Mesenchymal stem cell (in vitro differentiated cells and primary cell): ENCODE data around the gene BAG5.

Source experiments
- DNase-seq: peaks from one replicate; pipeline ENCODE4 v3.0.0-alpha.2; 2013
- H2AFZ ChIP-seq: one replicate; pipeline ENCODE4 v1.6.1; 2013; ENCODE audit warnings: low read depth, mild to moderate bottlenecking, control low read depth, inconsistent platforms, low read length, moderate library complexity
- H2AK5ac ChIP-seq: 2 replicates; pipeline ENCODE4 v1.6.1; 2013; ENCODE audit warnings: low read length, moderate library complexity, mild to moderate bottlenecking, inconsistent platforms; ENCODE audit not compliant: severe bottlenecking
- H2BK120ac ChIP-seq: one replicate; pipeline ENCODE4 v1.6.1; 2013; ENCODE audit warnings: low read depth, mild to moderate bottlenecking, inconsistent platforms, low read length, moderate library complexity
- H2BK12ac ChIP-seq, 2 experiments: one replicate each; pipeline ENCODE4 v1.6.1; 2013; ENCODE audit warnings: inconsistent platforms in 2 of 2, low read length in 2 of 2, mild to moderate bottlenecking in 2 of 2, moderate library complexity in 2 of 2, control low read depth in 1 of 2
- H2BK15ac ChIP-seq: one replicate; pipeline ENCODE4 v1.6.1; 2013; ENCODE audit warnings: mild to moderate bottlenecking, low read depth, inconsistent platforms; ENCODE audit not compliant: poor library complexity, severe bottlenecking
- H2BK5ac ChIP-seq: 2 replicates; pipeline ENCODE4 v1.6.1; 2013; ENCODE audit warnings: low read depth, mild to moderate bottlenecking, low read length, control low read depth, inconsistent platforms; ENCODE audit not compliant: poor library complexity, severe bottlenecking
- H3K14ac ChIP-seq, 2 experiments: one replicate each; pipeline ENCODE4 v1.6.1; 2013; ENCODE audit warnings: inconsistent platforms in 2 of 2, low read length in 2 of 2, control low read depth in 1 of 2, mild to moderate bottlenecking in 1 of 2, moderate library complexity in 1 of 2
- H3K18ac ChIP-seq, 2 experiments: one replicate each; pipeline ENCODE4 v1.6.1; 2013; ENCODE audit warnings: inconsistent platforms in 2 of 2, low read length in 2 of 2, control low read depth in 1 of 2, low read depth in 1 of 2, mild to moderate bottlenecking in 1 of 2
- H3K23ac ChIP-seq, 2 experiments: one replicate each; pipeline ENCODE4 v1.6.1; 2013; ENCODE audit warnings: inconsistent platforms in 2 of 2, low read length in 2 of 2, mild to moderate bottlenecking in 2 of 2, moderate library complexity in 2 of 2, control low read depth in 1 of 2
- H3K27ac ChIP-seq: 2 replicates; pipeline ENCODE4 v1.5.1; 2013; ENCODE audit warnings: mild to moderate bottlenecking, moderate library complexity, low read length, control low read depth, inconsistent platforms; ENCODE audit not compliant: poor library complexity, severe bottlenecking
- H3K27me3 ChIP-seq, 2 experiments: 2 replicates each; pipeline versions ENCODE4 v1.6.1 to v1.7.0; 2013; ENCODE audit warnings: low read length in 2 of 2, mild to moderate bottlenecking in 2 of 2, moderate library complexity in 2 of 2, control low read depth in 1 of 2, inconsistent platforms in 1 of 2; ENCODE audit not compliant: control insufficient read depth in 1 of 2, insufficient read depth in 1 of 2
- H3K36me3 ChIP-seq, 2 experiments: 2 replicates each; pipeline versions ENCODE4 v1.6.1 to v1.7.0; 2013; ENCODE audit warnings: low read length in 2 of 2, control low read depth in 1 of 2, inconsistent platforms in 1 of 2, low read depth in 1 of 2, mild to moderate bottlenecking in 1 of 2; ENCODE audit not compliant: insufficient read depth in 2 of 2, control insufficient read depth in 1 of 2
- H3K4ac ChIP-seq, 2 experiments: one replicate each; pipeline ENCODE4 v1.6.1; 2013; ENCODE audit warnings: inconsistent platforms in 2 of 2, low read length in 2 of 2, mild to moderate bottlenecking in 2 of 2, moderate library complexity in 2 of 2, control low read depth in 1 of 2, low read depth in 1 of 2
- H3K4me1 ChIP-seq: 2 replicates; pipeline ENCODE4 v1.6.1; 2013; ENCODE audit warnings: low read depth, low read length, control low read depth; ENCODE audit not compliant: control insufficient read depth, insufficient read depth
- H3K4me2 ChIP-seq: 2 replicates; pipeline ENCODE4 v1.6.1; 2013; ENCODE audit warnings: low read length, mild to moderate bottlenecking, inconsistent platforms; ENCODE audit not compliant: poor library complexity, severe bottlenecking
- H3K4me3 ChIP-seq, 2 experiments: 2 replicates each; pipeline versions ENCODE4 v1.5.1 to v1.7.0; 2013; ENCODE audit warnings: low read length in 2 of 2, mild to moderate bottlenecking in 2 of 2, control low read depth in 1 of 2, low read depth in 1 of 2; ENCODE audit not compliant: insufficient read depth in 1 of 2
- H3K79me1 ChIP-seq: replicated peaks from 2 replicates; pipeline ENCODE4 v1.6.1; 2013; ENCODE audit warnings: mild to moderate bottlenecking, control low read depth, low read length, inconsistent platforms; ENCODE audit not compliant: poor library complexity, severe bottlenecking
- H3K9ac ChIP-seq: 2 replicates; pipeline ENCODE4 v1.7.0; 2013; ENCODE audit warnings: mild to moderate bottlenecking, low read length, moderate library complexity
- H3K9me3 ChIP-seq: 2 replicates; pipeline ENCODE4 v1.7.0; 2013; ENCODE audit warnings: mild to moderate bottlenecking, low read length; ENCODE audit not compliant: control insufficient read depth
- H4K8ac ChIP-seq: one replicate; pipeline ENCODE4 v1.6.1; 2013; ENCODE audit warnings: inconsistent platforms, mild to moderate bottlenecking, low read length, moderate library complexity
- H4K91ac ChIP-seq: one replicate; pipeline ENCODE4 v1.6.1; 2013; ENCODE audit warnings: mild to moderate bottlenecking, low read length, inconsistent platforms
- WGBS: methylation state at CpG from one replicate; pipeline ENCODE4 v1.1.7; 2013; ENCODE audit warnings: mixed read lengths; 5-methylcytosine and 5-hydroxymethylcytosine counted together

Gene BAG5

GRCh38 chr14:103531421-103532215 lies 30.8 kb downstream of the BAG5 start:
- Histone ChIP-seq H3K4ac (no peak overlapping the region), H3K27ac (no peak overlapping the region), H3K36me3 (peaks cover 18 to 65% of the 10 kb centered on the region in 2 experiments), H3K9me3 (no peaks in the 10 kb centered on the region), H2AFZ (no peak overlapping the region), H3K4me1 (peaks cover 49% of the 10 kb centered on the region), H3K9ac (no peak overlapping the region), H3K23ac (no peak overlapping the region), H3K14ac (no peak overlapping the region), H3K4me3 (no peak overlapping the region), H2BK15ac (no peak overlapping the region), H3K4me2 (no peak overlapping the region), H4K8ac (no peak overlapping the region), H2BK120ac (no peak overlapping the region), H3K18ac (no peak overlapping the region), H2AK5ac (no peak overlapping the region), H4K91ac (no peak overlapping the region), H2BK5ac (no peak overlapping the region), H3K79me1 (peaks cover 34% of the 10 kb centered on the region), H3K27me3 (no peaks in the 10 kb centered on the region), H2BK12ac (no peak overlapping the region)
- WGBS = 93% methylated on average over 15 of the region's 15 CpGs
- no peak for DNase-seq

- Histone ChIP-seq H3K36me3 (peaks cover 18 to 61% of the 10 kb centered on the region in 2 experiments), H3K4me2 (no peak overlapping the region)
These were observed 31.6 kb downstream of the BAG5 start for GRCh38 chr14:103530831-103531230.

DNA sequence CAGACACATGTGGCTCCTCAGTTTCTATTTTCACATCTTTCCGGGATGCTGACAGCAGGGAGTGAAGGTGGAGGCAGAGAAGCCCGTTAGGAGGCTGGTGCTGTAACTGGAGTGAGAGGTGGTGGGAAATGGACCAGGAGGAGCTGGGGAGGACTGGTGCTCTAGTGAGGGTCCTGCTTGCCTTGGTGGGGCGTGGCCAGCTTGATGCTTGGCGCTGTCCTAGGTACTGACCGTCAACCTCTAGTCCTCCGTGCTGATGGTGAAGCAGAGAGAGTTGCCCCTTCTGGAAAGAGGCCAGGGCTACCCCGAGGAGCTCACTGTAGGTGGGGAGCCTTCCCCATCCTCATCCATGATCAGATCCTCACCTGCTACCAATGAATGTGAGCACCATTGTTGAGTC lies 32.1 kb downstream of the BAG5 start:
- peak; percentile 29 for DNase-seq
- Histone ChIP-seq H3K4me2 (no peak overlapping the region), H3K18ac (no peak overlapping the region), H3K4ac (no peak overlapping the region), H2BK15ac (no peak overlapping the region), H2AFZ (no peak overlapping the region), H4K91ac (no peak overlapping the region), H2BK12ac (no peak overlapping the region), H3K79me1 (peaks cover 36% of the 10 kb centered on the region), H3K4me1 (peaks cover 60% of the 10 kb centered on the region), H3K36me3 (peaks cover 18 to 56% of the 10 kb centered on the region in 2 experiments), H3K4me3 (peak overlapping the region in 1 of 2 experiments; percentile 93), H3K14ac (no peak overlapping the region), H4K8ac (no peak overlapping the region), H2BK120ac (no peak overlapping the region), H3K27ac (no peak overlapping the region), H3K9ac (peak overlapping the region; percentile 93), H3K23ac (no peak overlapping the region), H3K9me3 (no peaks in the 10 kb centered on the region), H2AK5ac (no peak overlapping the region), H3K27me3 (no peaks in the 10 kb centered on the region), H2BK5ac (no peak overlapping the region)
- WGBS = 79% methylated on average over 7 of the region's 7 CpGs

More at GRCh38 chr14:103530831-103531230, 31.6 kb downstream of the BAG5 start:
- no peak for DNase-seq
- Histone ChIP-seq H2AK5ac (no peak overlapping the region), H3K14ac (no peak overlapping the region), H3K27me3 (no peaks in the 10 kb centered on the region), H3K4ac (no peak overlapping the region), H3K27ac (no peak overlapping the region), H3K9me3 (no peaks in the 10 kb centered on the region), H3K4me3 (no peak overlapping the region), H3K9ac (no peak overlapping the region), H2BK120ac (no peak overlapping the region), H2AFZ (no peak overlapping the region), H2BK12ac (no peak overlapping the region), H3K18ac (no peak overlapping the region), H3K23ac (no peak overlapping the region), H3K79me1 (peaks cover 36% of the 10 kb centered on the region), H2BK15ac (no peak overlapping the region), H3K4me1 (peaks cover 57% of the 10 kb centered on the region), H4K91ac (no peak overlapping the region), H4K8ac (no peak overlapping the region), H2BK5ac (no peak overlapping the region)
- 97% methylated on average over 11 of the region's 11 CpGs for WGBS

DNA sequence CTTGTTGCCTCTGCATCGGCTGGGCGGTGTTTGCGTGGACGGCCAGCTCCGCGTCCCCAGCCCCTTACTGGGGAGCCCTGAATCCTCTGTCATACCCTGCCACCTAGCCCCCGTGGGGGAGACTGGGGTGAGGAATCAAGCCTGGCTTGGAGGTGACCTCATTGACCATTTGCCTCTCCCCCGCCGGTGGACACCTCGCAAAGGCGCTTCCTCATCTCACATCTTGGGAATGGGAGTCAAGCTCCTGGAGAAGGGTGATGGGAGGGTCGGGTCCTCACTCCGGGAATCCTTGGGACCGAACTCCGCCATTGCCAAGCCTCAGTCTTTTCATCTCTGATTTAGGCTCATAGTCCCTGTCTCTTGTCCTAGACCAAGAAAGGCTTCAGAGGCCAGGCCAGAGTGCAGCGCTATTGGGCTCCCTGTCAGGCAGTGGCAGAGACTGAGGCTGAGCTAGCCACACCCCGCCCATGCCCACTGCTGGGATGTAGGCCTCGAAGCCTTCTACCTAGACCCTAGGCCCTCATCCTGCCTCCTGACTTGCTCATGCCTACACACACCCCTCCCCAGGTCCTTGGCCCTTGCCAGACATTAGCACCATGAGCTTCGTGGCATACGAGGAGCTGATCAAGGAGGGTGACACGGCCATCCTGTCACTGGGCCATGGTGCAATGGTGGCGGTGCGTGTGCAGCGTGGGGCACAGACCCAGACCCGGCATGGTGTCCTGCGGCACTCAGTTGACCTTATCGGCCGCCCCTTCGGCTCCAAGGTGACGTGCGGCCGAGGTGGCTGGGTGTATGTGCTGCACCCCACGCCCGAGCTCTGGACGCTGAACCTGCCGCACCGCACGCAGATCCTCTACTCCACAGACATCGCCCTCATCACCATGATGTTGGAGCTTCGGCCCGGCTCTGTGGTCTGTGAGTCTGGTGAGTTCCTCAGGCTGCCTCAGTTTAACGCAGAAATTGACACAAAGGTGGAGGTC lies 32.8 kb downstream of the BAG5 start:
- no peak overlapping the region for H2BK120ac ChIP-seq
- no peak overlapping the region for H3K23ac ChIP-seq
- H3K9me3 ChIP-seq = no peaks in the 10 kb centered on the region
- H4K8ac ChIP-seq = peak overlapping the region; percentile 83
- no peak overlapping the region for H2BK5ac ChIP-seq
- H3K9ac ChIP-seq = peak overlapping the region; percentile 93
- H3K4me2 ChIP-seq = peak overlapping the region; percentile 75
- H3K79me1 ChIP-seq = peaks cover 36% of the 10 kb centered on the region
- peak overlapping the region; percentile 83 for H4K91ac ChIP-seq
- peak overlapping the region; percentile 88 for H2AFZ ChIP-seq
- no peak for DNase-seq
- H2BK12ac ChIP-seq = no peak overlapping the region
- no peaks in the 10 kb centered on the region for H3K27me3 ChIP-seq
- peaks cover 18 to 49% of the 10 kb centered on the region in 2 experiments for H3K36me3 ChIP-seq
- no peak overlapping the region for H2BK15ac ChIP-seq
- WGBS = 60% methylated on average over 39 of the region's 42 CpGs
- H3K14ac ChIP-seq = peak overlapping the region in 1 of 2 experiments; percentile 89
- no peak overlapping the region for H3K27ac ChIP-seq
- H3K18ac ChIP-seq = peak overlapping the region in 1 of 2 experiments; percentile 38
- H3K4ac ChIP-seq = peak overlapping the region; percentile 37 to 66
- peaks cover 62% of the 10 kb centered on the region for H3K4me1 ChIP-seq
- H2AK5ac ChIP-seq = no peak overlapping the region
- peak overlapping the region; percentile 86 to 93 for H3K4me3 ChIP-seq
